ENCODE measurements around the gene CSNK2A3.
"Not testable (repeated sequence)": the region's sequence is repeated elsewhere in the genome, so short reads cannot be mapped to it uniquely, and the experiment has no call there.

CSNK2A3 gene

GRCh38 chr11:11352878-11353277 lies at the start of gene CSNK2A3:
Gene CSNK2A3, minus strand, starts transcription at chr11:11353250. Its CDS starts 131 bp downstream, at chr11:11353119.
- DNase-seq (ENCODE audit: low read depth), result not testable (repeated sequence)

- no peak for DNase-seq (ENCODE audit: low read depth)
Measured at GRCh38 chr11:11401960-11402535, 49.0 kb upstream of the CSNK2A3 start.

- no peak for DNase-seq (ENCODE audit: low read depth)
Measured at GRCh38 chr11:11400635-11401232, 47.7 kb upstream of the CSNK2A3 start.

GRCh38 chr11:11400121-11400520 lies 47.1 kb upstream of the CSNK2A3 start:
- DNase-seq (ENCODE audit: low read depth), result no peak

- no peak for DNase-seq (ENCODE audit: low read depth)
Measured at GRCh38 chr11:11397781-11398180, 44.7 kb upstream of the CSNK2A3 start.

- no peak for DNase-seq (ENCODE audit: low read depth)
Measured at GRCh38 chr11:11397036-11397415, 44.0 kb upstream of the CSNK2A3 start.

GRCh38 chr11:11396301-11397035 lies 43.4 kb upstream of the CSNK2A3 start:
- DNase-seq (ENCODE audit: low read depth), result no peak

- no peak for DNase-seq (ENCODE audit: low read depth)
Measured at GRCh38 chr11:11395126-11395525, 42.1 kb upstream of the CSNK2A3 start.

- no peak for DNase-seq (ENCODE audit: low read depth)
Measured at GRCh38 chr11:11394241-11394640, 41.2 kb upstream of the CSNK2A3 start.

- DNase-seq (ENCODE audit: low read depth), result no peak
Measured at GRCh38 chr11:11391796-11392463, 38.9 kb upstream of the CSNK2A3 start.

- no peak for DNase-seq (ENCODE audit: low read depth)
Measured at GRCh38 chr11:11391169-11391568, 38.1 kb upstream of the CSNK2A3 start.

- no peak for DNase-seq (ENCODE audit: low read depth)
Measured at GRCh38 chr11:11390068-11390771, 37.2 kb upstream of the CSNK2A3 start.

- DNase-seq (ENCODE audit: low read depth), result no peak
Measured at GRCh38 chr11:11389238-11389637, 36.2 kb upstream of the CSNK2A3 start.

- no peak for DNase-seq (ENCODE audit: low read depth)
Measured at GRCh38 chr11:11387622-11388305, 34.7 kb upstream of the CSNK2A3 start.

GRCh38 chr11:11387207-11387606 lies 34.2 kb upstream of the CSNK2A3 start:
- DNase-seq (ENCODE audit: low read depth), result no peak

GRCh38 chr11:11384829-11385228 lies 31.8 kb upstream of the CSNK2A3 start:
- DNase-seq (ENCODE audit: low read depth), result no peak

- no peak for DNase-seq (ENCODE audit: low read depth)
Measured at GRCh38 chr11:11383995-11384394, 30.9 kb upstream of the CSNK2A3 start.

- no peak for DNase-seq (ENCODE audit: low read depth)
Measured at GRCh38 chr11:11382858-11383532, 29.9 kb upstream of the CSNK2A3 start.

- no peak for DNase-seq (ENCODE audit: low read depth)
Measured at GRCh38 chr11:11381471-11382105, 28.5 kb upstream of the CSNK2A3 start.

- DNase-seq (ENCODE audit: low read depth), result no peak
Measured at GRCh38 chr11:11380883-11381282, 27.8 kb upstream of the CSNK2A3 start.

- DNase-seq (ENCODE audit: low read depth), result no peak
Measured at GRCh38 chr11:11380340-11380739, 27.3 kb upstream of the CSNK2A3 start.
